NCI-H82 (cell line): ENCODE measurements around the gene GARIN3.
"Not testable (repeated sequence)": the region's sequence is repeated elsewhere in the genome, so short reads cannot be mapped to it uniquely, and the experiment has no call there.

Experiments
- DNase-seq: peaks from one replicate; lab custom pipeline; 2025; lab: John Stamatoyannopoulos, UW

GARIN3 gene

GRCh38 chr5:157166214-157167213, at the start of gene GARIN3:
Gene GARIN3 (minus strand): TSS chr5:157166264. CDS start chr5:157166168, 96 bp downstream.
- no peak for DNase-seq

DNA sequence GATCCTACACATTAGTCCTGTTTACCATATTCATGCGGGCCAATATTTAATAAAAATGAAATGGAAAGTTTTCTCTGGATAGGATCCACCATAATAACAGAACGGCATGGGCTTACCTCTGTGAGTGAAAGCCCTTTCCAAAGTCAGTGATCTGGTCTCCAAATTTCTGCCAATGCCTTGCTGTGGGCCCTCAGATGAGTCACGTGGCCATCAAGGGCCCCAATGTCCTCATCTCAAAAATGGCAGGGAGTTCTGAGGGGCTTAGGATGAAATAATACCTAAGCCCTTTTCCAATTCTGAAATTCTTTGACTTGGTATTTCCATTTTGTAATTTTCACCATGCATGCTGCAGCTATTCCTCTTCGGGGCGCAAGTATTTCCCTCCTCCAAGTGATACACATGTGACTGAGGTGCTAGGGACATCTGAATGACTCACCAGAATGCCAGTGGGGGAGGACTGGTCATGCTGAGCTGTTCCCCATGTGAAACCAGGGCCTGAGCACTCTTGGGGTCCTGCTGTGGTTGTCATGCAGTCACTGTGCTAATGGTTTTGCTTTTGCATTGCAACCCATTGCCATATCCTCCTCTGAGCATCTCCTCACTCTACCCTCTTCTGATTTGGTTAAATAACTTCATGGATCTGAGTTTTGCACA, 49.6 kb upstream of the GARIN3 start:
- no peak for DNase-seq

DNA sequence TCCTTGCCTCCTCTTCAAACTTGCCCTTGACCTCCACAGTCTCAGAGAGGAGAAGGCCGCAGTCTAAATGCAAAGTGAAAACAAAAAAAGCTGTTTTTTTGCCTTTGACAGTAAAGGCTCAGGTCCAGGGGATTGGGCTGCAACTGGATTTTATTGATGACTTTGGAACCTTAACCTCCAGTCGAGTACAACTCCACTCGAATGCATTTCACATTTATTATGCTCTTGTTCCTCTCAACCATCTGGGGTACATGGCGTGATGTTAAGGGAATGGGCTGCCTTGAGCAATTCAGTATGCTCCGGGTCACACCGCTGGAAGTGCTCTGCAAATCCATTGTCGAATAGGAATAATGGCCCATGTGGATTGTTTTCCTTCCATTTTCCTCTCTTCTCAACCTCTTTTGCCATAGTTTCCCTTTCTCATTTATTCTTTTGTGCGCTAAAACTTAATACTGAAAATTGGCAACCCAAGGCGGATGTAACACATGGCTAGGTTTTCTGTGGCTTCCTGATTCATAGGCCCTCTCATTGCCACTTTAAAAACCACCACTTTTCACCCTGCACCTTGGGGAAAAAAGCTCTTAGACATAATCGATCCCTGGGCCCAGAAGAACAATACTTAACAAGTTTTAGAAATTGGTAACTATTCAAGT, 48.9 kb upstream of the GARIN3 start:
- no peak for DNase-seq

- DNase-seq: no peak
Measured at GRCh38 chr5:157214415-157214814, 48.4 kb upstream of the GARIN3 start.

GRCh38 chr5:157213527-157214243, 47.6 kb upstream of the GARIN3 start:
- no peak for DNase-seq

GRCh38 chr5:157212307-157212706, 46.2 kb upstream of the GARIN3 start:
- DNase-seq: no peak

DNA sequence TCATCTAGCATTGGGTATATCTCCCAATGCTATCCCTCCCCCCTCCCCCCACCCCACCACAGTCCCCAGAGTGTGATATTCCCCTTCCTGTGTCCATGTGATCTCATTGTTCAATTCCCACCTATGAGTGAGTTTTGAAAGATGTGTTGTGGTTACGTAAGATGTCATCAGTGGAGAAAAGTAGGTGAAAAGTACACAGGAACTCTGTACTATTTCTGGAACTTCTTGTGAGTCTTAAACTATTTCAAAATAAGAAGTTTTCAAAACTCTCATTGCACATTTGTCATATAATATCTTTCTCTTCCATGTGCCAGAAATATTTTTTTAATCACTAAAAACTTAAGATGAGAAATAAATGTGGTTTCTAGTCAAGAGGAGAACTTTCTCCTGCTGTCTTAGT, 44.6 kb upstream of the GARIN3 start:
- not testable (repeated sequence) for DNase-seq

- DNase-seq: no peak
Measured at GRCh38 chr5:157205708-157206107, 39.6 kb upstream of the GARIN3 start.

GRCh38 chr5:157204765-157205164, 38.7 kb upstream of the GARIN3 start:
- DNase-seq: no peak

GRCh38 chr5:157203417-157203816, 37.4 kb upstream of the GARIN3 start:
- no peak for DNase-seq

- no peak for DNase-seq
Measured at GRCh38 chr5:157201857-157202256, 35.8 kb upstream of the GARIN3 start.

DNA sequence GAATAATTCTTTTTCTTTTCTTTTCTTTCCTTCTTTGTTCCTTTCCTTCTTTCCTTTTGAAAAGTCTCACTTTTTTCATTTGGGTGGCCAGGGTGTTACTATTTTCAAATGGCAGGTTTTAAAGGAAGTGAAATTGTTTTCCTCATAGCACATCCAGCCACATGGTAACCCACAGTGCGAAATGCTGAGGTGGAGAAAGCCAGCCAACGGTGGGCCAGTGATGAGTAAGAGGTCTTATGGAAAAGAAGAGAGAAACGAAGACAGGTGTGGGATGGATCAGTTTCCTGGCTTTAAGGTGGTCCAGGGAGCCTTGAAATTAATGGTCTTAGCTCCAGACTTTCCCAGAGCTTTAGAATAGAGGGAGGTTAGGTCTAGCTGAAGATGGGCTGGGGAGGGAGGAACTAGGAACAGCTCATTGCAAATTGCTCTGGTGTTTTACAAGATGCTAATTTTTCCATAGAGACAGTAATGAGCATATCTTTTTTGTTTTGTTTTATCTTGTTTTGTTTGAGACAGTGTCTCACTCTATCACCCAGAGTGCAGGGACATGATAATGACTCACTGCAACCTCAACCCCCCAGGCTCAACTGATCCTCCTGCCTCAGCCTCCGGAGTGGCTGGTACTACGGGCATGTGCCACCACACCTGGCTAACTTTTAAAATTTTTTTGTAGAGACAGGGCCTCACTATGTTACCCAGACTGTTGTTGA, 32.4 kb upstream of the GARIN3 start:
- DNase-seq: no peak

DNA sequence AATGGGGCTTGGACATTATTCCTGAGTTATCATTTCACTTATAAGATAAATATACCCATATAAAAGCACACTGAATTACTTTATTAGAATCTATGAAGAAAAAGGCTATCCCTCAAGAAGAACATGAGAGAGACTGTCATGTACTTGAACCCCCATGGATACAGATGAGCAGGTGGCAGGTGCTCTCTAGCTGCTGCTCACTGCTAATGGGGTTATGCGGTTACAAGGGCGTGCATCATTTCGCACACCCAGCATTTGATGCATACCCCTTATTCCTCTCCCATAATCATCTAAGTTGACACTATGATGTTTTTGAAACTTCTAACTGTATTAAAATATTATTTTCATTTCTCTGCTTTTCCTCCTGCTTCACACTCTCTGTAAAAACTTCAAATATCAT, 31.0 kb upstream of the GARIN3 start:
- DNase-seq: peak; percentile 1

- no peak for DNase-seq
Measured at GRCh38 chr5:157196045-157196444, 30.0 kb upstream of the GARIN3 start.

- DNase-seq: peak; percentile 4
Measured at GRCh38 chr5:157193699-157194424, 27.8 kb upstream of the GARIN3 start.

- DNase-seq: no peak
Measured at GRCh38 chr5:157189223-157189622, 23.2 kb upstream of the GARIN3 start.

GRCh38 chr5:157188270-157188669, 22.2 kb upstream of the GARIN3 start:
- no peak for DNase-seq

- no peak for DNase-seq
Measured at GRCh38 chr5:157187046-157187754, 21.1 kb upstream of the GARIN3 start.

GRCh38 chr5:157186309-157187045, 20.4 kb upstream of the GARIN3 start:
- no peak for DNase-seq
